Ishikawa (cell line): ENCODE data around the gene TRAK1.

Experiments used
- CEBPB ChIP-seq: IDR thresholded peaks from 2 replicates; pipeline ENCODE4 v1.6.1; 2012
- CREB1 ChIP-seq: IDR thresholded peaks from 2 replicates; pipeline ENCODE4 v1.6.1; 2012; ENCODE audit warnings: low read depth
- EGR1 ChIP-seq: IDR thresholded peaks from 2 replicates; pipeline ENCODE4 v1.6.1; 2012
- EP300 ChIP-seq: IDR thresholded peaks from 2 replicates; pipeline ENCODE4 v1.6.1; 2012; ENCODE audit warnings: borderline replicate concordance
- NFIC ChIP-seq: IDR thresholded peaks from 2 replicates; pipeline ENCODE4 v1.6.1; 2012
- RAD21 ChIP-seq: IDR thresholded peaks from 2 replicates; pipeline ENCODE4 v1.6.1; 2012; ENCODE audit warnings: low read depth
- REST ChIP-seq: IDR thresholded peaks from 2 replicates; pipeline ENCODE4 v1.6.1; 2012; ENCODE audit warnings: low read depth, mild to moderate bottlenecking
- TAF1 ChIP-seq: IDR thresholded peaks from 2 replicates; pipeline ENCODE4 v1.6.1; 2012; ENCODE audit warnings: low read depth, mild to moderate bottlenecking
- TEAD4 ChIP-seq: IDR thresholded peaks from 2 replicates; pipeline ENCODE4 v1.6.1; 2012
- USF1 ChIP-seq: IDR thresholded peaks from 2 replicates; pipeline ENCODE4 v1.6.1; 2012
- YY1 ChIP-seq: IDR thresholded peaks from 2 replicates; pipeline ENCODE4 v1.6.1; 2012; ENCODE audit warnings: low read depth
- ZBTB7A ChIP-seq: IDR thresholded peaks from 2 replicates; pipeline ENCODE4 v1.6.1; 2012; ENCODE audit warnings: low read depth
- TF ChIP-seq, protein P1 (sequence below): IDR thresholded peaks from 2 replicates; pipeline ENCODE4 v1.6.1; 2012

DNA sequence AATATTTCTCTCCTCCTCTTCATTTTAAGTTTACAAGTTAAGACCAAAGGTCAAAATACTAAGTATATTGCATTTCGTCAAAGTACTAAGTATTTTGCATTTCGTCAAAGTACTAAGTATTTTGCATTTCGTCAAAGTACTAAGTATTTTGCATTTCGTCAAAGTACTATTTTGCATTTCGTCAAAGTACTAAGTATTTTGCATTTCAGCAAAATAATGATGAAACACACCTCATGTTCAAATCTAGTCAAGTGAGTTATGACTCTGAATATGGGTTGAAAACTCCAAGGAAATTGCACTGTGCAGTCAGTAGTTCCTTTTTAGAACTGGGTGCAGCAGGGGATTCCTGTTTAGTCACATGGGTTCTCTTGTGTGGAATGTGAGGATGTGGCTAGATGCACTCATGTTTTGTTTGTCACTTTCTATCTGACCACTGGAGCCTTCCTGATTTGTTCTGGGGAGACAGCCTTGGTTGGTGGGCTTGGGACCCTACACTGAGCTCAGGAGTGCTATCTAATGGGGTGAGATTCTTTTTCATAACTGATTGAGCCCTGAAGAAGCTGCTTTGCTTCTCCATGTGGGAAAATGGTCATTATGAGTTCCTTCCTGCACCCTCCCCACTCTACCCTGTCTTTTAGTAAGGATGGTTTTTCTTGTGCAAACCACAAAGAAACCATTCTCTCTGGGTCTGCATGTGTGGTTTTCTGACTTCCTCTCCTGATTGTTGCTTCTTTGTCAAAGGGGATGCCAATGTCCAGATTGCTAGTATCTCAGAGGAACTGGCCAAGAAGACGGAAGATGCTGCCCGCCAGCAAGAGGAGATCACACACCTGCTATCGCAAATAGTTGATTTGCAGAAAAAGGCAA is 101.4 kb downstream of the TRAK1 start:
- TF ChIP-seq EP300: no peak
- TF ChIP-seq YY1: no peak
- TF ChIP-seq REST: no peak
- TF ChIP-seq TAF1: no peak
- TF ChIP-seq EGR1: no peak
- TF ChIP-seq RAD21: no peak
- TF ChIP-seq, protein P1, sequence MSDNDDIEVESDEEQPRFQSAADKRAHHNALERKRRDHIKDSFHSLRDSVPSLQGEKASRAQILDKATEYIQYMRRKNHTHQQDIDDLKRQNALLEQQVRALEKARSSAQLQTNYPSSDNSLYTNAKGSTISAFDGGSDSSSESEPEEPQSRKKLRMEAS: no peak
- no peak for TF ChIP-seq TEAD4
- TF ChIP-seq ZBTB7A: no peak
- TF ChIP-seq CEBPB: no peak
- no peak for TF ChIP-seq CREB1
- no peak for TF ChIP-seq USF1
- TF ChIP-seq NFIC: no peak
